ENCODE results near the gene C2orf15.
"Not testable (repeated sequence)": the region's sequence is repeated elsewhere in the genome, so short reads cannot be mapped to it uniquely, and the experiment has no call there.

The C2orf15 gene

DNA sequence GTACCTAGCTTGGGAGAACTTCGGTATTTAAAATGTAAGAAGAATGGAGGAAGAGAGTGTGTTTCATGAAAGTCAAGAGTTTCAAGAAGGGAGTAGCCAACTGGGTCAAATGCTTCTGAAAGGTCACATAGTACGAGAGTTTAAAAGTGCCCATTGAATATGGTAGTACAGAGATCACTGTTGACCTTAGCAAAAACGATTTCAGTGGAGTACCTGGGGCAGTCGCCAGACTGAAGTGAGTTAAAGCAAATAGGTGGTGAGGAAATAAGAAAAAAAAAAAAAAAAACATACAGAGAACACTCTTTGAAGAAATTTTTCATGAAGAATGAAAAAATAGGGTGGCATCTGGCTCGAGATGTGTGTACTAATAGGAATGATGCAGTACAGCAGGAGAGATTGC, 24.7 kb downstream of the C2orf15 start:
- DNase-seq (ENCODE audit: low spot score): no peak

DNA sequence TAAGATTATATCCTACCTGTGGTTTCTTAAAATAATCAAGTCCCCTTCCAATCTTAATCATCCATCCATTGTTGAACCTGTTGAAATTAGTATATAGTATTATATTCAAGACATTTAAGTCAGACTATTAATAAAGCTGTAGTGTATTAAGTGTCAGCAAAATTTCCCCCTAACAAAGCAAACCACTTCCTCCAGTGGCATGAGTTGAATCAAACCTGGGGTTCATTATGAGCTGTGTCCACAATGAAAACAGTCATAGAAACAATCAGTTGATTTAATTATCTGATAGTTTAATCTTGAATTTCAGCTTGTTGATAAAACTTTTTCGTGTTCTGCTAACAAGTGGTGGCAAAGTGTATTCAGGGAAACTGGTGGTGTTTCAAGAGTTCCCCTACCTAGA, 28.0 kb downstream of the C2orf15 start:
- DNase-seq (ENCODE audit: low spot score): no peak

DNA sequence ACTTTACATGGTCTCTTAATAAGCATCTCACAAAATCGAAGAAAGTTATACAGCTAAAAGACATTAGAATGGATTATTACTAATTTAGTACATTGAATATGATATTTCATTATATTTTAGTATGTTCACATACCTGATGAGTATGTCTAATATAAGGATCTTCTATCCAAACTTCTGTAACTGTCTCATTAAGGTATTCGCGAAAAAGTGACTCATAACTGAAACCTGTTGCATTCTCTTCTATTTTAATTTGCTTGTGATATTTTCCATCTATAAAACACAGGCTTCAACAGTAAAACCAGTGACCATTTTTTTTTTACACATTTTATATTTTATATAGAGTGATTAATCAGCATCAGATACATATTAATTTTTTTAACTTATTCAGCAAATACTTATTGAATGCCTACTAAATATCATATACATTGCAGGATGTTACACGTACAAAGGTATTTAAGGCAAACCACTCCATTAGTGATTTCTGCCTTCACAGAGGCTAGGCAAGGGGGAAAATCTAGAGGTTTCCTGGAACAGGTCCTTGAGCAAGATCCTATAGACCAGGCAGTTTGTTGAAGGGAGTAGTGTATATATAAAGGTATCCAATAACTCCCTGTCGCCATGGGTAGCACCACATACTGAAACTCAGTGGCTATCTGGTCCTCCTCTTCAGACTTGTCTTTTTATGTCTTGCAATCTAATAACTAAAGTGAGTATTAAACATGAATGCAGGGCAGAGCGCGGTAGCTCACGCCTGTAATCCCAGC, 30.1 kb downstream of the C2orf15 start:
- no peak for DNase-seq (ENCODE audit: low spot score)

DNA sequence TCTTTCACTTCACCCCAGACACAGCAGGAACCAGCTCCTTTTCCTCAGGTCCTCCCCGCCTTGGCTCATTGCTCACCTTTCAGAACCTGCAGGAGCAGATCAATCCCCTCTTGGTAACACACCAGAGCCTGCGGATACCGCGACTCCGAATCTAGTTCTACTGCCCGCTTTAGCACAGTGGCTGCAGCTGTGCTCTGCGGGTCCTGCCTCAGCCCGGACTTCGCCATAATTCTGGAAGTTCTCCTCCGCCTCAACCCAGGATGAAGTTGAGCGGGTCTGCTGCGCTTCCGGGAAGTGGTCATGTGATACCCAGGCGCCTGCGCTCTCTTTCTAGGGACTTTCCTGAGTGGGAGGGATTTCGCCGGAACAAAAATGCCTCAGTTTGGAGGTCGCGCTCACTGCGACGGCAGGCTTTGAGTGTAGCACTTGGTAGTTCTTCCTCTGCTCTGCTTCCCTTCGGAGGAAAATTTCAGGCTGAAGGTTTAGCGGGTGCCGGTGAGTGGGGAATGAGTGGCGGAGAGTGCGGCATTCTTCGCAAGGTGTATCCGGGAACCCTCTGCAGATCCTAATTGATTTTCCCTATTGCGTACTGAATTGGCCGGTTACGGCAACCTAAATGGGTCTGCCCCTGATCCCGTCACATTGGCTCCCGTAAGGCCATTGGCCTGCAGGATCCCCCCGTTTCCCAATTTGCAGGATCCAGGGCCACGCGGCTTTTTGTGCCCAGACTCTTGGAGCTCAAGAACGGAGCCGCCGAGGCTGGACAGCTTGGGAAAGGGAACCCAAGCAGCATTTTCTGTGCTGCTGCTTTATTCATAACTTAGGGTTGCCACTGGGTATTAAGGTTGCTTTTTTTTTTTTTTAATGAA, 39.5 kb downstream of the C2orf15 start, which contains the start of the genes MITD1 and MRPL30:
Gene MITD1 (minus strand): TSS at position 304 of the 869 bp plus-strand sequence. CDS start 77 bp downstream, at position 227.
Gene MRPL30 (plus strand): TSS at position 430 of the 869 bp plus-strand sequence. CDS start 5,020 bp downstream, outside the sequence.
- DNase-seq (ENCODE audit: low spot score): peak; percentile 94

DNA sequence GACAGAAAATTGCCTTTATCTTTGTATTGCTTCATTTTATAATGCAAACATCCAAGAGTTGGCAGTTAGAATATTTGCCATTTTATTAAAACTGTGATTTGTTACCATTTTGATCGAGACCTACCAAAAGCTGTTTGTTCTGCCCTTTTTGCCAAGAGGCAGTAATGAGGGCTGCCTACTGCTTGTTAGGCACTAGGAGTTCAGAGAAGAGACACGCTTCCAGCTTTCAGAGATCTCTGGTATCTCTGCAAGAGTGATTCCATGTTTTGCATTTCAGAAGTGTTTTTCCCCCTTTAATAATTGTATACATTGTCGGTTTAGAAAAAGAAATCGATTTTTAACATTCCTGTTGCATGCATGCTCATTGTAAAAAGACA, 40.1 kb downstream of the C2orf15 start:
- no peak for DNase-seq (ENCODE audit: low spot score)

DNA sequence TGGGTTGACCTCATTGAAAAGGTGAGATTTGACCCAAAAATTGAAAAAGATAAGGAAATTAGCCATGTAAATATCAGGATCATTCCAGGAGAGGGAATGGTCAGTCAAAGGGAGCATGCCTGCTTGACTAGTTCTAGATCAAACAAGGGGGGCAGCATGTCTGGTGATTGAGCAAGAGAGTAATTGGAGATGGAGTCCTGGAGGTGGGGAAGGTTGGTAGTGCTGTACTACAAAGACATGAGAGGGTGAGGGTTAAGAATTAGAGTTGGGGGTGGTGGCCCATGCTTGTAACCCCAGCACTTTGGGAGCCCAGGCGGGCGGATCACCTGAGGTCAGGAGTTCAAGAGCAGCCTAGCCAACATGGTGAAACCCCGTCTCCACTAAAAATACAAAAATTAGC, 41.5 kb downstream of the C2orf15 start:
- DNase-seq (ENCODE audit: low spot score): no peak

DNA sequence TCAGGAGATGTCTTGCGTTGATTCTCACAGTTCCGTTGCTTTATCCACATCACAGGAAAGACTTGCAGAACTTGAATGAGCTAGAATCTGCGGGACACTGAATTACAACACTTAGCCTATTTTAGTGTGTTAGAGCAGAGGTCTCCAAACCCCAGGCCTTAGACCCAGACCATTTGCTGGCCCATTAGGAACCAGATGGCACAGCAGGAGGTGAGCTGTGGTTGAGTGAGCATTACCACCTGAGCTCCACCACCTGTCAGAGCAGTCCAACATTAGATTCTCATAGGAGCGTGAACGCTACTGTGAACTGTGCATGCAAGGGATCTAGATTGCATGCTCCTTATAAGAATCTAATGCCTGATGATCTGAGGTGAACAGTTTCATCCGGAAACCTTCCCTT, 43.3 kb downstream of the C2orf15 start:
- no peak for DNase-seq (ENCODE audit: low spot score)

DNA sequence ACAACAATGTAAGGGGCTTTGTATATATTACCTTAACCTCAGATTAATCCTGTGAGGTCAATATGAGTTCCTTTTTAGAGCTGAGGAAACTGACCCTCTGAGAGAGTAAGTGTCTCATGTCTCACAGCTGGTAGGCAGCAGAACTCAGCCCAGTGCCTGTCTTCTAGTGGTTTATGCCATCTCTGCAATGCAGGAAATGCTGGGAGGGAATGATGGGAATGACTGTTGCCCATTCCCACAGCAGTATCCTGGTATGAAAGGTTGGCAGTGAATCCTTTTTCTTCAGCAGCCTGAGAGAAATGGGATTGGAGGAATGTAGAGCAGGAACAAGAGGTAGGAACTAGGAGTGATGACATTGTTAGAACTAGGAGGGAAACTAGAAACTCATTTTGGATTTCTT, 45.5 kb downstream of the C2orf15 start:
- DNase-seq (ENCODE audit: low spot score): no peak

DNA sequence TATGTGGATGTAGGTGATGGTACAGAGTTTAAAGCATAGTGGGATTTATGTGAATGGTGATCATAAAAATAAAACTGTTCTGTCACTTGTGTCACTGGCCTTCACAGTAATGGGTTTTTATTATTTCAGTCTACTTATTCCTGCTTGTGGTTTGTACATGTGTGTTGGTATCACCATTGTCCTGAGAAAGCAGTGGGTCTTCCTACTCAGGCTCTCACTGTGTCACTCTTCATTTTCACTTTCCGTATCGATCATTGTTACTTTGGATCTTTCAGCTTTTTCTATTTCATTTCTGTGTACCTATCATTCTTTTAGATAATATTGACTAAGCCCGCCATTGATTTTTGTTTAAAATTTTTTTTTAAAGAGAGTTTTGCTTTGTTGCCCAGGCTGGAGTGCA, 46.9 kb downstream of the C2orf15 start:
- no peak for DNase-seq (ENCODE audit: low spot score)

DNA sequence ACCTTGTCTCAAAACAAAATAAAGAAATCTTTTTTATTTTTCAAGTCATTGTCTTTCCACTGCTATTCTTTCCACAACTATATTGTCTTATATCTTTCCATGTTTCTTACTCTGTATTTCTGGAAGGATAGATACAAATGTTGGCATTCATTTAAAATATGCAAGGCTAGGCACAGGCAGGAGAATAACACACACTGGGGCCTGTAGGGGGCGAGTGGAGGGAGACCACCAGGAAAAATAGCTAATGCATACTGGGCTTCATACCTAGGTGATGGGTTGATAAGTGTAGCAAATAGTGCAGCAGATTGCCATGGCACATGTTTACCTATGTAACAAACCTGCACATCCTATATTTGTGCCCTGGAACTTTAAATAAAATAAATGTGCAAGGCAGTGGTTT, 49.0 kb downstream of the C2orf15 start:
- no peak for DNase-seq (ENCODE audit: low spot score)

DNA sequence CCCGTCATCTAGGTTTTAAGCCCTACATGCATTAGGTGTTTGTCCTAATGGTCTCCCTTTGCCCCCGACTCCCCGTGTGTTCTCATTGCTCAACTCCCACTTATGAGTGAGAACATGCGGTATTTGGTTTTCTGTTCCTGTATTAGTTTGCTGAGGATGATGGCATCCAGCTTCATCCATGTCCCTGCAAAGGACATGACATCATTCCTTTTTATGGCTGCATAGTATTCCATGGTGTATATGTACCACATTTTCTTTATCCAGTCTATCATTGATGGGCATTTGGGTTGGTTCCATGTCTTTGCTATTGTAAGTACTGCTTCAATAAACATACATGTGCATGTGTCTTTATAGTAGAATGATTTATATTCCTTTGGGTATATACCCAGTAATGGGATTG, 50.9 kb downstream of the C2orf15 start:
- DNase-seq (ENCODE audit: low spot score): not testable (repeated sequence)

DNA sequence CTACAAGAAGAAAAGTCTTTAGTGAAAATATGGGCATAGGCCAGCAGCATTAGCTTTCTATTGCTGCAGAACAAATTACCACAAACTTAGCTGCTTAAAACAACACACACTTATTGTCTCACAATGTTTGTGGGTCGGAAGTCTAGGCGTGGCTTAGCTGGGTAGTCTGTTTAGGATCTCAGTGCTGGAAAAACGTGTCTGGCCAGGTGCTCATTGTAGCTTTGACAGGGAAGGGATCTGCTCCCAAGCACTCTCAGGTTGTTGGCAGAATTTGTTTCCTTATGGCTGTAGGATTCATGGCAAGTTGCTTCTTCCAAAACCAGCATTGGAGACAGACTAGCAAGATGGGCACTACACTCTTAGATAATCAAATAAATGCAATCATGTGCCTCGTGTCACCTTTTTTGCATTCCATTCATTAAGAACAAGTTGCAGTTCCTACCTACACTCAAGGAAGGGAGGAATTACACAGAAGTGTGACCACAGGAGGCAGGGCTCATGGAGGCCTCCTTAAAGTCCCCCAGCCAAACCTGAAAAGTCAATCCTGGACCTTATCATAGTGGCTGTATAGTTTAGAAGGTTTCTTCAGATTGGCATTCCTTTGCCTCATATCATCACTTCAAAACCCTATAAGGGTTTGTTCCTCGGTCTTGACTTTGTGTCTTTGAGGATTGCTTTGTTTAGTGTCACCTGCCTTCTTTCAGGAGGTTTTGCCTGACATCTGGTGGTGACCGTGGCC, 56.8 kb downstream of the C2orf15 start:
- DNase-seq (ENCODE audit: low spot score): no peak

DNA sequence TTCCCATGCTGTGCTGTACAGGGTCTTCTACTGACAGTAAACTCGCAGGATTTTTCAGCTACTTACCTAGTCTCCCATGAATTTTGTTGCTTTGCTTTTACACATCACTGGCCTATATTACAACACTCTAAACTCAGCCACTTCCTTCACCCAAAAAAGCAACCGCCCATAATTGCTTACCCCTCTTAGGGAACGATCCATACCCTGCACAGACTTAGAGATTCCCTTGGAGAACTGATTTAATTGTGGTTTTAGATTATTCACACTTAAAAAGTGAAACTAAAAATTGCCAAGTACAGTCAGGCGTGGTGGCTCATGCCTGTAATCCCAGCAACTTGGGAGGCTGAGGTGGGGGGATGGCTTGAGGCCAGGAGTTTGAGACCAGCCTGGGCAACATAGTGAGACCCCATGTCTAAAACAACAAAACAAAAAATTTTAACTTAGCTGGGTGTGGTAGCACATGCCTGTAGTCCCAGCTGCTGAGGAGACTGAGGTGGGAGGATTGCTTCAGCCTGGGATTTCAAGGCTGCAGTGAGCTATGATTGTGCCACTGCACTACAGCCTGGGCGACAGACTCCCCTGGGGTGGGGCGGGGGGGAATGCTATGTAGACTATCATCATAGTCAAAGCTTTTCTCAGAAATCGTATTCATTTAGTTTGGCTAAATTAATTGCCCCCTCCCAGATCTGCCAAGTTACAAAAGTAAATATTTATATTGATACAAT, 58.7 kb downstream of the C2orf15 start:
- DNase-seq (ENCODE audit: low spot score): no peak

Measured in ecto neural progenitor cell (in vitro differentiated cells).